ENCODE measurements around the gene HINT3.

Gene HINT3

GRCh38 chr6:125955973-125956372 is 597 bp upstream of the HINT3 start:
- H3K9me2 ChIP-seq (ENCODE audit: low read depth, low read length): no peaks in the 10 kb centered on the region
- H3K36me3 ChIP-seq (ENCODE audit: insufficient read depth, low read length): peaks cover 3% of the 10 kb centered on the region; the same call in 1 of the 2 replicates
- H3K9ac ChIP-seq (ENCODE audit: low read length): peak overlapping the region; percentile 64
- peaks cover 43% of the 10 kb centered on the region for H3K4me1 ChIP-seq (ENCODE audit: insufficient read depth, low read length, severe bottlenecking)
- no peak overlapping the region for H3K27ac ChIP-seq (ENCODE audit: low read depth, low read length, poor library complexity, severe bottlenecking)
- peaks cover 17% of the 10 kb centered on the region; the same call in 1 of the 2 replicates for H3K79me2 ChIP-seq (ENCODE audit: insufficient read depth, low read length)
- H3F3A ChIP-seq (ENCODE audit: insufficient read depth, low read length): no peaks in the 10 kb centered on the region
- H4K20me1 ChIP-seq (ENCODE audit: insufficient read depth, low read length): no peaks in the 10 kb centered on the region
- peaks cover 12% of the 10 kb centered on the region; the same call in 1 of the 2 replicates for H3K9me3 ChIP-seq (ENCODE audit: low read length)
- peak overlapping the region; percentile 89 for H3K4me2 ChIP-seq (ENCODE audit: low read length)
- no peak overlapping the region for H2AFZ ChIP-seq (ENCODE audit: low read length)
- TF ChIP-seq EZH2 (IDR thresholded peaks at IDR 0.05; ENCODE audit: borderline replicate concordance, low read length): no peak
- no peak for TF ChIP-seq CTCF (IDR thresholded peaks at IDR 0.05; ENCODE audit: low read length)
- no peaks in the 10 kb centered on the region for H3K27me3 ChIP-seq (ENCODE audit: insufficient read depth, low read length)
- H3K4me3 ChIP-seq (ENCODE audit: low read depth, low read length, poor library complexity, severe bottlenecking): peak overlapping the region; percentile 80

- Histone ChIP-seq H3K9me3 (ENCODE audit: low read length) (peaks cover 7% of the 10 kb centered on the region; the same call in 1 of the 2 replicates), H3K27ac (ENCODE audit: low read depth, low read length, poor library complexity, severe bottlenecking) (peak overlapping the region; percentile 67), H3K79me2 (ENCODE audit: insufficient read depth, low read length) (peaks cover 17% of the 10 kb centered on the region; the same call in 1 of the 2 replicates), H3K36me3 (ENCODE audit: insufficient read depth, low read length) (peaks cover 3% of the 10 kb centered on the region; the same call in 1 of the 2 replicates), H3K4me2 (ENCODE audit: low read length) (peak overlapping the region; percentile 89), H3F3A (ENCODE audit: insufficient read depth, low read length) (no peaks in the 10 kb centered on the region), H4K20me1 (ENCODE audit: insufficient read depth, low read length) (no peaks in the 10 kb centered on the region), H3K9me2 (ENCODE audit: low read depth, low read length) (no peaks in the 10 kb centered on the region), H2AFZ (ENCODE audit: low read length) (no peak overlapping the region), H3K9ac (ENCODE audit: low read length) (peak overlapping the region; percentile 87), H3K27me3 (ENCODE audit: insufficient read depth, low read length) (no peaks in the 10 kb centered on the region), H3K4me3 (ENCODE audit: low read depth, low read length, poor library complexity, severe bottlenecking) (peak overlapping the region; percentile 80), H3K4me1 (ENCODE audit: insufficient read depth, low read length, severe bottlenecking) (peaks cover 43% of the 10 kb centered on the region)
- no peak for TF ChIP-seq CTCF (IDR thresholded peaks at IDR 0.05; ENCODE audit: low read length)
- no peak for TF ChIP-seq EZH2 (IDR thresholded peaks at IDR 0.05; ENCODE audit: borderline replicate concordance, low read length)
Measured at GRCh38 chr6:125957391-125957693, 772 bp downstream of the HINT3 start.

- Histone ChIP-seq H4K20me1 (ENCODE audit: insufficient read depth, low read length) (no peaks in the 10 kb centered on the region), H3K36me3 (ENCODE audit: insufficient read depth, low read length) (0 out of 2 replicates have a peak, but pooled peaks cover under 1% of the 10 kb centered on the region), H3K27me3 (ENCODE audit: insufficient read depth, low read length) (no peaks in the 10 kb centered on the region), H3K9me3 (ENCODE audit: low read length) (peaks cover 2% of the 10 kb centered on the region; the same call in 1 of the 2 replicates), H2AFZ (ENCODE audit: low read length) (no peak overlapping the region), H3K79me2 (ENCODE audit: insufficient read depth, low read length) (peaks cover 17% of the 10 kb centered on the region; the same call in 1 of the 2 replicates), H3F3A (ENCODE audit: insufficient read depth, low read length) (no peaks in the 10 kb centered on the region), H3K4me1 (ENCODE audit: insufficient read depth, low read length, severe bottlenecking) (peaks cover 43% of the 10 kb centered on the region), H3K4me3 (ENCODE audit: low read depth, low read length, poor library complexity, severe bottlenecking) (peak overlapping the region; percentile 80), H3K4me2 (ENCODE audit: low read length) (peak overlapping the region; percentile 89), H3K9ac (ENCODE audit: low read length) (peak overlapping the region; percentile 87), H3K27ac (ENCODE audit: low read depth, low read length, poor library complexity, severe bottlenecking) (no peak overlapping the region), H3K9me2 (ENCODE audit: low read depth, low read length) (no peaks in the 10 kb centered on the region)
- TF ChIP-seq EZH2 (IDR thresholded peaks at IDR 0.05; ENCODE audit: borderline replicate concordance, low read length): no peak
- no peak for TF ChIP-seq CTCF (IDR thresholded peaks at IDR 0.05; ENCODE audit: low read length)
Measured at GRCh38 chr6:125957845-125958244, 1.3 kb downstream of the HINT3 start.

All from OCI-LY1 (cell line).